ENCODE measurements around the gene SFRP2. TPM values are rescaled to one million over a fixed set of nuclear protein-coding genes. Genes with fewer than 3 reads are reported as not detected.
A peak's percentile ranks its signal among the peaks of the same experiment; 100 is the strongest.

The SFRP2 gene
- total RNA-seq, 1 experiment from 2014 or later = not detected

GRCh38 chr4:153765894-153766293 lies 23.0 kb downstream of the SFRP2 start:
- H3K4me1 ChIP-seq = no peaks in the 10 kb centered on the region
- no peak overlapping the region for H3K27ac ChIP-seq
- peak in 1 of 2 experiments; percentile 13 for DNase-seq
- no peak overlapping the region for H3K4me3 ChIP-seq
- no peaks in the 10 kb centered on the region for H3K27me3 ChIP-seq
- no peaks in the 10 kb centered on the region for H3K36me3 ChIP-seq
- H3K9me3 ChIP-seq (replicated peaks) = no peaks in the 10 kb centered on the region

- Histone ChIP-seq H3K27ac (no peak overlapping the region), H3K9me3 (replicated peaks) (no peaks in the 10 kb centered on the region), H3K36me3 (no peaks in the 10 kb centered on the region), H3K27me3 (no peaks in the 10 kb centered on the region), H3K4me1 (no peaks in the 10 kb centered on the region), H3K4me3 (no peak overlapping the region)
- DNase-seq = no peak
These were observed 24.1 kb downstream of the SFRP2 start for GRCh38 chr4:153764601-153765368.

GRCh38 chr4:153763404-153763803 lies 25.5 kb downstream of the SFRP2 start:
- no peak overlapping the region for H3K27ac ChIP-seq
- H3K4me1 ChIP-seq = no peaks in the 10 kb centered on the region
- no peaks in the 10 kb centered on the region for H3K36me3 ChIP-seq
- H3K4me3 ChIP-seq = no peak overlapping the region
- no peaks in the 10 kb centered on the region for H3K9me3 ChIP-seq (replicated peaks)
- DNase-seq = peak in 1 of 2 experiments; percentile 30
- no peaks in the 10 kb centered on the region for H3K27me3 ChIP-seq

GRCh38 chr4:153759407-153760316 lies 29.2 kb downstream of the SFRP2 start, which contains the start of gene RNF175:
TSS of gene RNF175 (minus strand) at chr4:153760024. CDS start at chr4:153759862, 162 bp downstream.
- Histone ChIP-seq H3K9me3 (replicated peaks) (no peaks in the 10 kb centered on the region), H3K4me3 (no peak within 1 kb of the TSS), H3K27me3 (no peaks in the 10 kb centered on the region), H3K27ac (no peak within 1 kb of the TSS), H3K4me1 (no peaks in the 10 kb centered on the region), H3K36me3 (no peaks in the 10 kb centered on the region)
- DNase-seq = no peak

GRCh38 chr4:153758688-153759406 lies 30.0 kb downstream of the SFRP2 start:
- no peak for DNase-seq
- Histone ChIP-seq H3K27ac (no peak overlapping the region), H3K9me3 (replicated peaks) (no peaks in the 10 kb centered on the region), H3K36me3 (no peaks in the 10 kb centered on the region), H3K4me3 (no peak overlapping the region), H3K4me1 (no peaks in the 10 kb centered on the region), H3K27me3 (no peaks in the 10 kb centered on the region)

- H3K4me3 ChIP-seq = no peak overlapping the region
- H3K27me3 ChIP-seq = no peaks in the 10 kb centered on the region
- no peak overlapping the region for H3K27ac ChIP-seq
- no peaks in the 10 kb centered on the region for H3K9me3 ChIP-seq (replicated peaks)
- DNase-seq = no peak
- H3K36me3 ChIP-seq = no peaks in the 10 kb centered on the region
- no peaks in the 10 kb centered on the region for H3K4me1 ChIP-seq
These were observed 30.7 kb downstream of the SFRP2 start for GRCh38 chr4:153758136-153758535.

- no peak for DNase-seq
- H3K4me1 ChIP-seq = no peaks in the 10 kb centered on the region
- no peak overlapping the region for H3K27ac ChIP-seq
- no peaks in the 10 kb centered on the region for H3K9me3 ChIP-seq (replicated peaks)
- H3K27me3 ChIP-seq = no peaks in the 10 kb centered on the region
- H3K36me3 ChIP-seq = no peaks in the 10 kb centered on the region
- no peak overlapping the region for H3K4me3 ChIP-seq
These were observed 31.5 kb downstream of the SFRP2 start for GRCh38 chr4:153757407-153757806.

- no peaks in the 10 kb centered on the region for H3K4me1 ChIP-seq
- no peak overlapping the region for H3K4me3 ChIP-seq
- no peaks in the 10 kb centered on the region for H3K36me3 ChIP-seq
- no peaks in the 10 kb centered on the region for H3K9me3 ChIP-seq (replicated peaks)
- no peak overlapping the region for H3K27ac ChIP-seq
- no peak for DNase-seq
- no peaks in the 10 kb centered on the region for H3K27me3 ChIP-seq
These were observed 33.7 kb downstream of the SFRP2 start for GRCh38 chr4:153755186-153755585.

GRCh38 chr4:153750197-153750817 lies 38.6 kb downstream of the SFRP2 start:
- H3K36me3 ChIP-seq = no peaks in the 10 kb centered on the region
- DNase-seq = peak; percentile 66 to 84
- H3K9me3 ChIP-seq (replicated peaks) = no peaks in the 10 kb centered on the region
- H3K27me3 ChIP-seq = no peaks in the 10 kb centered on the region
- no peak overlapping the region for H3K4me3 ChIP-seq
- no peaks in the 10 kb centered on the region for H3K4me1 ChIP-seq
- H3K27ac ChIP-seq = no peak overlapping the region

- Histone ChIP-seq H3K4me3 (no peak overlapping the region), H3K27ac (no peak overlapping the region), H3K9me3 (replicated peaks) (no peaks in the 10 kb centered on the region), H3K36me3 (no peaks in the 10 kb centered on the region), H3K27me3 (no peaks in the 10 kb centered on the region), H3K4me1 (no peaks in the 10 kb centered on the region)
- peak in 1 of 2 experiments; percentile 10 for DNase-seq
These were observed 40.5 kb downstream of the SFRP2 start for GRCh38 chr4:153748378-153748777.

GRCh38 chr4:153747406-153747955 lies 41.4 kb downstream of the SFRP2 start:
- DNase-seq = no peak
- H3K36me3 ChIP-seq = no peaks in the 10 kb centered on the region
- H3K9me3 ChIP-seq (replicated peaks) = no peaks in the 10 kb centered on the region
- H3K4me3 ChIP-seq = no peak overlapping the region
- no peak overlapping the region for H3K27ac ChIP-seq
- H3K4me1 ChIP-seq = no peaks in the 10 kb centered on the region
- no peaks in the 10 kb centered on the region for H3K27me3 ChIP-seq

- no peaks in the 10 kb centered on the region for H3K36me3 ChIP-seq
- no peak overlapping the region for H3K27ac ChIP-seq
- no peaks in the 10 kb centered on the region; the same call in 1 of the 2 replicates for H3K9me3 ChIP-seq (replicated peaks)
- no peaks in the 10 kb centered on the region for H3K27me3 ChIP-seq
- H3K4me1 ChIP-seq = no peaks in the 10 kb centered on the region
- DNase-seq = no peak
- no peak overlapping the region for H3K4me3 ChIP-seq
These were observed 43.2 kb downstream of the SFRP2 start for GRCh38 chr4:153745651-153746050.

- Histone ChIP-seq H3K9me3 (replicated peaks) (no peaks in the 10 kb centered on the region; the same call in 1 of the 2 replicates), H3K4me3 (no peak overlapping the region), H3K36me3 (no peaks in the 10 kb centered on the region), H3K4me1 (no peaks in the 10 kb centered on the region), H3K27ac (no peak overlapping the region), H3K27me3 (no peaks in the 10 kb centered on the region)
- no peak for DNase-seq
These were observed 47.3 kb downstream of the SFRP2 start for GRCh38 chr4:153741541-153741940.

GRCh38 chr4:153735906-153736461 lies 52.9 kb downstream of the SFRP2 start:
- Histone ChIP-seq H3K36me3 (no peaks in the 10 kb centered on the region), H3K27ac (no peak overlapping the region), H3K9me3 (replicated peaks) (no peaks in the 10 kb centered on the region; the same call in 1 of the 2 replicates), H3K4me3 (no peak overlapping the region), H3K4me1 (no peaks in the 10 kb centered on the region), H3K27me3 (no peaks in the 10 kb centered on the region)
- no peak for DNase-seq
